Measurements from ENCODE around the gene ZBTB7B. TPM values are rescaled to one million over a fixed set of nuclear protein-coding genes. Genes with fewer than 3 reads are reported as not detected.

Gene ZBTB7B
- total and polyA plus RNA-seq, 9 of the 15 experiments (the other 6 are each of a cell fraction or from before 2014, with no cell fraction given) = 0.04 to 46.5 (median 15.2) TPM

DNA sequence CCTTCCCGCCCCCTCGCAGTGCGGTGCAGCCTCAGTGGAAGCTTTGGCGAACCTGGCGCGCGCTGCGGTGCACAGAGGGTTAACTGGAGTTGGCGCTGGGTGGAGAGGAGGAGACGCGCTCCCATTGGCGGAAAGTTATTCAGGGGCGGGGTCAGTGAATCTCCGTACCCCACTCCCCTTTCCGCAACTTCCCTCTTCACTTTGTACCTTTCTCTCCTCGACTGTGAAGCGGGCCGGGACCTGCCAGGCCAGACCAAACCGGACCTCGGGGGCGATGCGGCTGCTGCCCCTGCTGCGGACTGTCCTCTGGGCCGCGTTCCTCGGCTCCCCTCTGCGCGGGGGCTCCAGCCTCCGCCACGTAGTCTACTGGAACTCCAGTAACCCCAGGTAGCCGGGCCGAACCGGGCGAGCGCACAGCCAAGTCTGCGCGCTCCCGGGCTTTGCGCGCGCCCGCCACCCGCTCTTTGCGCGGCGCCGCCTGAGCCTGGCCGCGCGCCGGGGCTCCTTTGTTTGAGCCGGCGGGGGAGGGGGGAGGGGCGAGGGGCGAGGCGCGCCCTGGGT lies 61.0 kb downstream of the ZBTB7B start, which contains the start of gene EFNA4 (continued):
- TF ChIP-seq, protein P1, sequence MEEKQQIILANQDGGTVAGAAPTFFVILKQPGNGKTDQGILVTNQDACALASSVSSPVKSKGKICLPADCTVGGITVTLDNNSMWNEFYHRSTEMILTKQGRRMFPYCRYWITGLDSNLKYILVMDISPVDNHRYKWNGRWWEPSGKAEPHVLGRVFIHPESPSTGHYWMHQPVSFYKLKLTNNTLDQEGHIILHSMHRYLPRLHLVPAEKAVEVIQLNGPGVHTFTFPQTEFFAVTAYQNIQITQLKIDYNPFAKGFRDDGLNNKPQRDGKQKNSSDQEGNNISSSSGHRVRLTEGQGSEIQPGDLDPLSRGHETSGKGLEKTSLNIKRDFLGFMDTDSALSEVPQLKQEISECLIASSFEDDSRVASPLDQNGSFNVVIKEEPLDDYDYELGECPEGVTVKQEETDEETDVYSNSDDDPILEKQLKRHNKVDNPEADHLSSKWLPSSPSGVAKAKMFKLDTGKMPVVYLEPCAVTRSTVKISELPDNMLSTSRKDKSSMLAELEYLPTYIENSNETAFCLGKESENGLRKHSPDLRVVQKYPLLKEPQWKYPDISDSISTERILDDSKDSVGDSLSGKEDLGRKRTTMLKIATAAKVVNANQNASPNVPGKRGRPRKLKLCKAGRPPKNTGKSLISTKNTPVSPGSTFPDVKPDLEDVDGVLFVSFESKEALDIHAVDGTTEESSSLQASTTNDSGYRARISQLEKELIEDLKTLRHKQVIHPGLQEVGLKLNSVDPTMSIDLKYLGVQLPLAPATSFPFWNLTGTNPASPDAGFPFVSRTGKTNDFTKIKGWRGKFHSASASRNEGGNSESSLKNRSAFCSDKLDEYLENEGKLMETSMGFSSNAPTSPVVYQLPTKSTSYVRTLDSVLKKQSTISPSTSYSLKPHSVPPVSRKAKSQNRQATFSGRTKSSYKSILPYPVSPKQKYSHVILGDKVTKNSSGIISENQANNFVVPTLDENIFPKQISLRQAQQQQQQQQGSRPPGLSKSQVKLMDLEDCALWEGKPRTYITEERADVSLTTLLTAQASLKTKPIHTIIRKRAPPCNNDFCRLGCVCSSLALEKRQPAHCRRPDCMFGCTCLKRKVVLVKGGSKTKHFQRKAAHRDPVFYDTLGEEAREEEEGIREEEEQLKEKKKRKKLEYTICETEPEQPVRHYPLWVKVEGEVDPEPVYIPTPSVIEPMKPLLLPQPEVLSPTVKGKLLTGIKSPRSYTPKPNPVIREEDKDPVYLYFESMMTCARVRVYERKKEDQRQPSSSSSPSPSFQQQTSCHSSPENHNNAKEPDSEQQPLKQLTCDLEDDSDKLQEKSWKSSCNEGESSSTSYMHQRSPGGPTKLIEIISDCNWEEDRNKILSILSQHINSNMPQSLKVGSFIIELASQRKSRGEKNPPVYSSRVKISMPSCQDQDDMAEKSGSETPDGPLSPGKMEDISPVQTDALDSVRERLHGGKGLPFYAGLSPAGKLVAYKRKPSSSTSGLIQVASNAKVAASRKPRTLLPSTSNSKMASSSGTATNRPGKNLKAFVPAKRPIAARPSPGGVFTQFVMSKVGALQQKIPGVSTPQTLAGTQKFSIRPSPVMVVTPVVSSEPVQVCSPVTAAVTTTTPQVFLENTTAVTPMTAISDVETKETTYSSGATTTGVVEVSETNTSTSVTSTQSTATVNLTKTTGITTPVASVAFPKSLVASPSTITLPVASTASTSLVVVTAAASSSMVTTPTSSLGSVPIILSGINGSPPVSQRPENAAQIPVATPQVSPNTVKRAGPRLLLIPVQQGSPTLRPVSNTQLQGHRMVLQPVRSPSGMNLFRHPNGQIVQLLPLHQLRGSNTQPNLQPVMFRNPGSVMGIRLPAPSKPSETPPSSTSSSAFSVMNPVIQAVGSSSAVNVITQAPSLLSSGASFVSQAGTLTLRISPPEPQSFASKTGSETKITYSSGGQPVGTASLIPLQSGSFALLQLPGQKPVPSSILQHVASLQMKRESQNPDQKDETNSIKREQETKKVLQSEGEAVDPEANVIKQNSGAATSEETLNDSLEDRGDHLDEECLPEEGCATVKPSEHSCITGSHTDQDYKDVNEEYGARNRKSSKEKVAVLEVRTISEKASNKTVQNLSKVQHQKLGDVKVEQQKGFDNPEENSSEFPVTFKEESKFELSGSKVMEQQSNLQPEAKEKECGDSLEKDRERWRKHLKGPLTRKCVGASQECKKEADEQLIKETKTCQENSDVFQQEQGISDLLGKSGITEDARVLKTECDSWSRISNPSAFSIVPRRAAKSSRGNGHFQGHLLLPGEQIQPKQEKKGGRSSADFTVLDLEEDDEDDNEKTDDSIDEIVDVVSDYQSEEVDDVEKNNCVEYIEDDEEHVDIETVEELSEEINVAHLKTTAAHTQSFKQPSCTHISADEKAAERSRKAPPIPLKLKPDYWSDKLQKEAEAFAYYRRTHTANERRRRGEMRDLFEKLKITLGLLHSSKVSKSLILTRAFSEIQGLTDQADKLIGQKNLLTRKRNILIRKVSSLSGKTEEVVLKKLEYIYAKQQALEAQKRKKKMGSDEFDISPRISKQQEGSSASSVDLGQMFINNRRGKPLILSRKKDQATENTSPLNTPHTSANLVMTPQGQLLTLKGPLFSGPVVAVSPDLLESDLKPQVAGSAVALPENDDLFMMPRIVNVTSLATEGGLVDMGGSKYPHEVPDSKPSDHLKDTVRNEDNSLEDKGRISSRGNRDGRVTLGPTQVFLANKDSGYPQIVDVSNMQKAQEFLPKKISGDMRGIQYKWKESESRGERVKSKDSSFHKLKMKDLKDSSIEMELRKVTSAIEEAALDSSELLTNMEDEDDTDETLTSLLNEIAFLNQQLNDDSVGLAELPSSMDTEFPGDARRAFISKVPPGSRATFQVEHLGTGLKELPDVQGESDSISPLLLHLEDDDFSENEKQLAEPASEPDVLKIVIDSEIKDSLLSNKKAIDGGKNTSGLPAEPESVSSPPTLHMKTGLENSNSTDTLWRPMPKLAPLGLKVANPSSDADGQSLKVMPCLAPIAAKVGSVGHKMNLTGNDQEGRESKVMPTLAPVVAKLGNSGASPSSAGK (IDR thresholded peaks at IDR 0.05) = no peak
- TF ChIP-seq ZBED1 (IDR thresholded peaks at IDR 0.05) (no peak), ZNF282 (CRISPR knock-in tag; IDR thresholded peaks at IDR 0.05) (no peak), POLR3G (IDR thresholded peaks at IDR 0.05; ENCODE audit: extremely low read depth, insufficient read length, insufficient replicate concordance) (no peak), XRCC4 (IDR thresholded peaks at IDR 0.05; ENCODE audit: extremely low read depth, insufficient read depth, insufficient read length) (no peak), ZNF140 (CRISPR knock-in tag; IDR thresholded peaks at IDR 0.05) (no peak), SP1 (CRISPR knock-in tag; IDR thresholded peaks at IDR 0.05) (no peak; the same call in 1 of the 2 replicates), ETV1 (tag; conservative IDR thresholded peaks at IDR 0.05; ENCODE audit: low read depth) (no peak), HDAC3 (IDR thresholded peaks at IDR 0.05; ENCODE audit: borderline replicate concordance, partially characterized antibody) (no peak), ESRRB (CRISPR knock-in tag; IDR thresholded peaks at IDR 0.05; ENCODE audit: borderline replicate concordance) (no peak), CBX2 (IDR thresholded peaks at IDR 0.05; ENCODE audit: insufficient read depth, low read length, poor library complexity, severe bottlenecking) (no peak), ZNF79 (CRISPR knock-in tag; IDR thresholded peaks at IDR 0.05; ENCODE audit: low read depth) (no peak), KDM2B (CRISPR knock-in tag; IDR thresholded peaks at IDR 0.05) (no peak), SMAD3 (CRISPR knock-in tag; conservative IDR thresholded peaks at IDR 0.05) (no peak)
- TF ChIP-seq, protein P2, sequence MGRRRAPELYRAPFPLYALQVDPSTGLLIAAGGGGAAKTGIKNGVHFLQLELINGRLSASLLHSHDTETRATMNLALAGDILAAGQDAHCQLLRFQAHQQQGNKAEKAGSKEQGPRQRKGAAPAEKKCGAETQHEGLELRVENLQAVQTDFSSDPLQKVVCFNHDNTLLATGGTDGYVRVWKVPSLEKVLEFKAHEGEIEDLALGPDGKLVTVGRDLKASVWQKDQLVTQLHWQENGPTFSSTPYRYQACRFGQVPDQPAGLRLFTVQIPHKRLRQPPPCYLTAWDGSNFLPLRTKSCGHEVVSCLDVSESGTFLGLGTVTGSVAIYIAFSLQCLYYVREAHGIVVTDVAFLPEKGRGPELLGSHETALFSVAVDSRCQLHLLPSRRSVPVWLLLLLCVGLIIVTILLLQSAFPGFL (CRISPR knock-in tag; IDR thresholded peaks at IDR 0.05) = no peak
- TF ChIP-seq, protein P3, sequence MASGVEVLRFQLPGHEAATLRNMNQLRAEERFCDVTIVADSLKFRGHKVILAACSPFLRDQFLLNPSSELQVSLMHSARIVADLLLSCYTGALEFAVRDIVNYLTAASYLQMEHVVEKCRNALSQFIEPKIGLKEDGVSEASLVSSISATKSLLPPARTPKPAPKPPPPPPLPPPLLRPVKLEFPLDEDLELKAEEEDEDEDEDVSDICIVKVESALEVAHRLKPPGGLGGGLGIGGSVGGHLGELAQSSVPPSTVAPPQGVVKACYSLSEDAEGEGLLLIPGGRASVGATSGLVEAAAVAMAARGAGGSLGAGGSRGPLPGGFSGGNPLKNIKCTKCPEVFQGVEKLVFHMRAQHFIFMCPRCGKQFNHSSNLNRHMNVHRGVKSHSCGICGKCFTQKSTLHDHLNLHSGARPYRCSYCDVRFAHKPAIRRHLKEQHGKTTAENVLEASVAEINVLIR (CRISPR knock-in tag; IDR thresholded peaks at IDR 0.05) = no peak

Measured in K562 (cell line).